ENCODE data around the gene RPS29. TPM values are rescaled to one million over a fixed set of nuclear protein-coding genes. Genes with fewer than 3 reads are reported as not detected.

RPS29 gene
- total and polyA plus RNA-seq, 2 of the 13 experiments (the other 11 are each of a cell fraction or from before 2014, with no cell fraction given): 4,303 to 8,215 TPM

- TF ChIP-seq HDAC1 (CRISPR knock-in tag; IDR thresholded peaks at IDR 0.05): peak; percentile 97
- TF ChIP-seq SALL2 (CRISPR knock-in tag; IDR thresholded peaks at IDR 0.05): peak; percentile 87; the same call in 1 of the 2 replicates
- TF ChIP-seq MAZ (IDR thresholded peaks at IDR 0.05; ENCODE audit: borderline replicate concordance, low read depth, low read length): peak; percentile 48; the same call in 1 of the 2 replicates
- TF ChIP-seq MAZ (CRISPR knock-in tag; IDR thresholded peaks at IDR 0.05; ENCODE audit: low read depth): peak; percentile 48; the same call in 1 of the 2 replicates
- peak; percentile 80 for TF ChIP-seq SALL1 (CRISPR knock-in tag; IDR thresholded peaks at IDR 0.05)
- TF ChIP-seq ZFX (CRISPR knock-in tag; IDR thresholded peaks at IDR 0.05; ENCODE audit: low read depth): peak; percentile 82
- peak; percentile 89 for TF ChIP-seq ZBTB2 (CRISPR knock-in tag; IDR thresholded peaks at IDR 0.05; ENCODE audit: low read depth)
- TF ChIP-seq GRHL1 (CRISPR knock-in tag; conservative IDR thresholded peaks at IDR 0.05): no peak
- peak; percentile 73 for TF ChIP-seq ZMYM3 (CRISPR knock-in tag; IDR thresholded peaks at IDR 0.05)
- TF ChIP-seq CHD2 (IDR thresholded peaks at IDR 0.05; ENCODE audit: low read depth, low read length): peak; percentile 92
- TF ChIP-seq MXD1 (CRISPR knock-in tag; IDR thresholded peaks at IDR 0.05): peak; percentile 85; the same call in 1 of the 2 replicates
- TF ChIP-seq PPARG (CRISPR knock-in tag; conservative IDR thresholded peaks at IDR 0.05): peak; percentile 49
- TF ChIP-seq PHF20 (CRISPR knock-in tag; IDR thresholded peaks at IDR 0.05): peak; percentile 76; the same call in 1 of the 2 replicates
- no peak for TF ChIP-seq USF2 (IDR thresholded peaks at IDR 0.05; ENCODE audit: low read depth, low read length)
- TF ChIP-seq USF2 (CRISPR knock-in tag; IDR thresholded peaks at IDR 0.05; ENCODE audit: borderline replicate concordance): no peak
- TF ChIP-seq ETS1 (CRISPR knock-in tag; IDR thresholded peaks at IDR 0.05): no peak
- no peak; the same call in 1 of the 2 replicates for TF ChIP-seq ZFP82 (CRISPR knock-in tag; IDR thresholded peaks at IDR 0.05; ENCODE audit: borderline replicate concordance)
- peak; percentile 70; the same call in 1 of the 2 replicates for TF ChIP-seq ZNF460 (CRISPR knock-in tag; IDR thresholded peaks at IDR 0.05; ENCODE audit: borderline replicate concordance)
- TF ChIP-seq TFDP2 (CRISPR knock-in tag; IDR thresholded peaks at IDR 0.05): peak; percentile 98
Measured at GRCh38 chr14:49598485-49599300, 12.5 kb upstream of the RPS29 start, which contains the start of gene LRR1 (continued).
